Astrocyte of the cerebellum (primary cell): ENCODE results near the gene SH3RF3.

Experiments used
- DNase-seq: peaks from one replicate; pipeline ENCODE4 v3.0.0-alpha.2; 2011; ENCODE audit warnings: low read depth
- H3K4me3 ChIP-seq: 2 replicates; pipeline ENCODE4 v1.5.1; 2011; ENCODE audit warnings: mild to moderate bottlenecking, low read depth, low read length, moderate library complexity
- in situ Hi-C: cut with HindIII; loops from 2 replicates; pipeline ENCODE4 v1.10.0; 2017; ENCODE audit warnings: low sequenced_read_pairs
- TF ChIP-seq, protein P1 (sequence below): IDR thresholded peaks from 2 replicates; pipeline ENCODE4 v1.5.1; 2012; ENCODE audit warnings: low read length, low read depth, moderate library complexity, mild to moderate bottlenecking; ENCODE audit errors: missing control alignments

The SH3RF3 gene

DNA sequence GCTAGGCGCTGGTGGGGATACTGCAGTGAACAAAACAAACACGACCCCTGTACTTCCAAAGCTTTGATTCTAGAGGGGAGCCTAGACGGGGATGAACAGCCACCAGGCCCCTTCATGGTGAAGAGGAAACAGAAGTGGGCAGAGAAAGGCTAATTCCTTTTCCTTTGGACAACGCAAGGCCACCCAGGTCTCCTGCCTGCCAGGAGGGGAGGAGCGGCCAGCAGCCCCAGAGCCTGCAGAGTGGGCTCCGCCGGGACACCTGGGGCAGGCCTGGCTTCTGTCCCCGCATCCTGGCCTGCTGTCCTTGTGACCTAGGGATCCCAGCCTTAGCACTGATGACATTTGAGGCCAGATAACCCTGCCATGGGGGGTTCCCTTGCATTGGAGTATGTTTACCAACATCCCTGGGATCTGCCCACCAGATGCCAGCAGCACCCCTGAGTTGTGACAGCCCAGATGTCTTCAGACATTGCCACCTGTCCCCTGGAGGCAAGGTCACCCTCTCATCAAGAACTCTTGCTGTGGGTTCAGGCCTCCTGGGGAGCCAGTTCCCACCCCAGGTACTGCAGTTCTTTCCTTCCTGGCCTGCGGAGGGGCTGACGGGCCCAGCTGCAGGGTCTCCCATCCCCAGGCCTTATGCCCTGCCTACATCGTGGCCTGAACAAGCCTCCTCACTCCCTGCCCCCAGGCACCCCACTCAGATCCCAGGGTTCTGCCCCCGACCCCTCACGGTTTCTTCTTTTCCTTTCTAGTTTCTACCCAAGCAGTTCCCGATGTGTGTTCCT, 359.1 kb downstream of the SH3RF3 start:
- in situ Hi-C loops = no loop called here
- H3K4me3 ChIP-seq = no peak overlapping the region
- DNase-seq = no peak
- TF ChIP-seq, protein P1, sequence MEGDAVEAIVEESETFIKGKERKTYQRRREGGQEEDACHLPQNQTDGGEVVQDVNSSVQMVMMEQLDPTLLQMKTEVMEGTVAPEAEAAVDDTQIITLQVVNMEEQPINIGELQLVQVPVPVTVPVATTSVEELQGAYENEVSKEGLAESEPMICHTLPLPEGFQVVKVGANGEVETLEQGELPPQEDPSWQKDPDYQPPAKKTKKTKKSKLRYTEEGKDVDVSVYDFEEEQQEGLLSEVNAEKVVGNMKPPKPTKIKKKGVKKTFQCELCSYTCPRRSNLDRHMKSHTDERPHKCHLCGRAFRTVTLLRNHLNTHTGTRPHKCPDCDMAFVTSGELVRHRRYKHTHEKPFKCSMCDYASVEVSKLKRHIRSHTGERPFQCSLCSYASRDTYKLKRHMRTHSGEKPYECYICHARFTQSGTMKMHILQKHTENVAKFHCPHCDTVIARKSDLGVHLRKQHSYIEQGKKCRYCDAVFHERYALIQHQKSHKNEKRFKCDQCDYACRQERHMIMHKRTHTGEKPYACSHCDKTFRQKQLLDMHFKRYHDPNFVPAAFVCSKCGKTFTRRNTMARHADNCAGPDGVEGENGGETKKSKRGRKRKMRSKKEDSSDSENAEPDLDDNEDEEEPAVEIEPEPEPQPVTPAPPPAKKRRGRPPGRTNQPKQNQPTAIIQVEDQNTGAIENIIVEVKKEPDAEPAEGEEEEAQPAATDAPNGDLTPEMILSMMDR = no peak

DNA sequence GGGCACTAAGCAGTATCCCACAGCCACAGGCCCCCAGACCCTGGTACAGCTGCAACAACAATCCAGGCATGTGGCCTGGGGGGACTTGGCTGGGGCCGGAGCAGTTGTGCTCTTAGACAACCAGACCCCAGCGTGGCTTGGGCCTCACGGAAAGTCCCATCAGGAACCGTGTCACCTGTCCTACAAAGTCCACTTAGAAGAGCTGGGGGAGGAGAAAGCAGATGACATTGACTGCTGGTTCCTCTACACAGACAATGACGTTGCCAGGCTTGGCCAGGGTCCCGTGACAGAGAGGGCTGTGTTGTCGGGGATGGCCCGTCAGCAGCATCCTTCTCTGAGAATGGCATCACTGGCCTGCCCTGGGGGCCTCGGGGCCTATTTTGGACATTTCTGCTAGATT, 360.3 kb downstream of the SH3RF3 start:
- DNase-seq = no peak
- TF ChIP-seq, protein P1 = no peak
- H3K4me3 ChIP-seq = no peak overlapping the region
- in situ Hi-C loops = no loop called here

DNA sequence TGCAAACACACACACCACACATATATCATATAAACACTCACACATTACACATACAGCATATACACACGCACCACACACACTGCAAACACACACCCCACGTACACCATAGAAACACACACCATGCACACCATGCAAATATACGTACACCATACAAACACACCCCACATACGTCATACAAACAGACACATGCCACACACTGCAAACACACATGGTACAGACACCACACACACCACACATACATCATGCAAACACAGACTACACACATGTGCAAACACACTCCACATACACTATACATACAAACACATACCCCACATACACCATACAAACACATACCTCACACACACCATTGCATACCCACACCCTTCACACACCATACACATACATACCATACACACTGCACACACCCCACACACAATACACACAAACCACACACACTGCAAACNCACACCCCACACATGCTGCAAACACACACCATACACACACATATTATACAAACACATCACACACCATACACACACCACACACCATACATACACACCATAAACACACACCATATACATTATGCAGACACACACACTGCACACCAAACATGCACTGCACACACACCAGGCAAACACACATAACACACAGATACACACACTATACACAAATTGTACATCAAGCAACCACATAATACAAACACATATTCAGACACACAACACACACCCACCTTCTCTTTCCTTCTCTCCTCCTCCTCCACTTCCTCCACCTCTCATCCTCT, 364.4 kb downstream of the SH3RF3 start:
- in situ Hi-C loops = no loop called here
- DNase-seq = no peak
- TF ChIP-seq, protein P1 = no peak
- no peak overlapping the region for H3K4me3 ChIP-seq

DNA sequence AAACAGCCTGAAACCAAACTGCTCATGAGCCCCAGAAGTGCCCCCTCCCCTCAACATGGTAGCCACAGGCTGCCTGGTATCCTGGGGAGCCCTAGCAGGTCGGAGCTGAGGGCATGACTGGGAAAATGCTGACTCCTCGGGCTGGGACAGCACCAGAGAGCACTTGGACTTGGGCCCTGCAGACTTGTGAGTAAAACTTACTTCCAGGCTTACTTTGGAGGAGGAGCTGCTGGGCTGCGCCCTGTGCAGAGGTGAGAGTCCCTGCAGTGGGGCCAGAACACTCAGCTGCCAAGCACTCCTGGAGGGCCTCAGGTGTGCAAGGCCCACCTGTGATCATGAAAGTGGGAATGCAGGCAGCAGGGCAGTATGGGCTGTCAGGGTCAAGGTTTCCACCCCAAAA, 365.3 kb downstream of the SH3RF3 start:
- DNase-seq = no peak
- H3K4me3 ChIP-seq = no peak overlapping the region
- TF ChIP-seq, protein P1 = no peak
- in situ Hi-C loops = no loop called here

DNA sequence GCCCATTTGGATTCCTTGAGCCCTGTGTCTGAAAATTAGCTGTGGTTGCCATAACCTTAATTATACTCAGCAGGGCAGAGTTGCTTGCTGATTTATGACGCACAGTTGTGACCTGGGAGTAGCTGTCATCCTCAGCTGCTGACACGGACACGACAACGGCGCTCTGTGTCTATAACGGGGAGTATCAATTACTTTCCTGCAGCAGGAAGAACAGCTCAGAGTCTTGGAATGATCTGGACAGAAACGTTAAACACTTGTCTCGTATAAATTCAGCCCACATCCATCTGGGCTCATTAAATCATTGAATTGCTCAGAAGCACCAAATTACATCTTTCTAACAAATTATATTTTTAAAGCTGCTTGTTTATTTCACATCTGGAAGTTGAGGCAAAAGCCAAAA, 368.5 kb downstream of the SH3RF3 start:
- TF ChIP-seq, protein P1 = no peak
- DNase-seq = no peak
- H3K4me3 ChIP-seq = no peak overlapping the region
- in situ Hi-C loops = no loop called here

DNA sequence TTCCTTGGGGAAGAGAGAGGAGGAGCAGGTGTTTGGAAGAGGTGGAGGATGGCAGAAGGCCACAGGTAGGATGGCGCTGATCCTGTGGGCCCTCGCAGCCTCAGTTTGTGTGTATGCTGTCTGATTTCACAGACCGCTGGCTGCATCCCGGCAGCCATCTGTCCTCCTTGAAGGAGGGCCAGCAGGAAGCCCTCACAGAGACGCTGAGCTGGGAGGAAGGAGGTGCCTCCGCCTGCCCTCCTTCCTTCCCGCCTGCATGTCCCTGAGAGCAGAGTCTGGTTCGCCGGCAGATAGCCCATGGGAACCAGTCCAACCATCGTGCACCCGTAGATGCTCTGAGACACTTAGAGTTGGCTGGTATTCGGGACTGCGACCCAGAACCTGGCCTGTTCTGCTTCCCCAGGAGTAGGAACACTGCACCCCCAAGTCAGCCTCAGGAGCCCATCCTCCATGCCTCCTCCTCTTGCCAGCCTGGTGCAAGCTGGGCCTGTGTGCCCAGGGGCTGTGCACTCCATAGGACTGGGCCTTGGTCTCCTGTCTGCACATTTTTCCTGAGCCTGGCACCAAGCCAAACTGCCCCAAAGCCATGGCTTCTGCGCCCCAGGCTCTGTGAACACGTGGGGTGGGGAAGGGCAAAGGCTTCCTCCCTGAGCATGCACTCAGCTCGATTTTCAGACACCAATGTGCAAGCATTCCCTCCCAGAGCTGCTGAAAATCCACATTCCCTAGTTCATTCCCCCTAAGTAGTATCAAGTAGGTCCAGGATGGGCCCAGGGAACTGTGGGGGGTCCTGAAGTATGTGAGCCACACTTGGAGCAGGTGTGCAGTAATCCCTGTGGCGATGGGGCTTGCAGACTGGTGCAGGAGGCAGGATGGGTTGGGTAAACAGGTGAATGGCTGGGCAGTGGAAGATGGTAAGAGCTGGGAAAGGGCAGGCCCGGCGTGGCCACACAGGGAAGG, 369.2 kb downstream of the SH3RF3 start:
- H3K4me3 ChIP-seq = no peak overlapping the region
- no peak for DNase-seq
- TF ChIP-seq, protein P1 = no peak
- in situ Hi-C loops = no loop called here
